Trophoblast cell (in vitro differentiated cells and primary cell): ENCODE measurements around the gene PDCD6IP.
"Not testable (repeated sequence)": the region's sequence is repeated elsewhere in the genome, so short reads cannot be mapped to it uniquely, and the experiment has no call there.

Experiments
- DNase-seq, 2 donors: peaks; one replicate each; pipeline ENCODE4 v3.0.0-alpha.2; 2016
- H2AFZ ChIP-seq: 2 replicates; pipeline ENCODE4 v1.6.1; 2013; ENCODE audit warnings: low read length, moderate library complexity, mild to moderate bottlenecking; ENCODE audit not compliant: insufficient read depth, poor library complexity
- H2AK5ac ChIP-seq: 2 replicates; pipeline ENCODE4 v1.6.1; 2013; ENCODE audit warnings: mild to moderate bottlenecking, low read length
- H2BK120ac ChIP-seq: 2 replicates; pipeline ENCODE4 v1.6.1; 2013; ENCODE audit warnings: low read length, mild to moderate bottlenecking, moderate library complexity; ENCODE audit not compliant: insufficient read depth, poor library complexity
- H2BK12ac ChIP-seq: 2 replicates; pipeline ENCODE4 v1.6.1; 2013; ENCODE audit warnings: mild to moderate bottlenecking, low read length, moderate library complexity
- H2BK5ac ChIP-seq: 2 replicates; pipeline ENCODE4 v1.6.1; 2013; ENCODE audit warnings: low read length, low read depth, moderate library complexity, mild to moderate bottlenecking; ENCODE audit not compliant: poor library complexity
- H3K14ac ChIP-seq: 2 replicates; pipeline ENCODE4 v1.6.1; 2013; ENCODE audit warnings: mild to moderate bottlenecking, low read length
- H3K18ac ChIP-seq: 2 replicates; pipeline ENCODE4 v1.6.1; 2013; ENCODE audit warnings: mild to moderate bottlenecking, low read length
- H3K23ac ChIP-seq: 2 replicates; pipeline ENCODE4 v1.6.1; 2013; ENCODE audit warnings: low read length
- H3K27ac ChIP-seq: 2 replicates; pipeline ENCODE4 v1.5.1; 2013; ENCODE audit warnings: low read depth, mild to moderate bottlenecking, inconsistent platforms, low read length, moderate library complexity
- H3K27me3 ChIP-seq: 2 replicates; pipeline ENCODE4 v1.6.1; 2013; ENCODE audit warnings: inconsistent platforms, mild to moderate bottlenecking, low read length, moderate library complexity; ENCODE audit not compliant: insufficient read depth
- H3K36me3 ChIP-seq, 2 experiments: 1 replicate in 1 of 2; 2 replicates in 1 of 2; pipeline ENCODE4 v1.6.1; 2013; ENCODE audit warnings: low read length in 2 of 2, mild to moderate bottlenecking in 2 of 2, moderate library complexity in 1 of 2; ENCODE audit not compliant: insufficient read depth in 2 of 2, control insufficient read depth in 1 of 2
- H3K4ac ChIP-seq: 2 replicates; pipeline ENCODE4 v1.6.1; 2013; ENCODE audit warnings: low read depth, mild to moderate bottlenecking, low read length, moderate library complexity
- H3K4me1 ChIP-seq, 2 experiments: 1 replicate in 1 of 2; 2 replicates in 1 of 2; pipeline ENCODE4 v1.6.1; 2013; ENCODE audit warnings: low read length in 2 of 2, mild to moderate bottlenecking in 2 of 2, moderate library complexity in 1 of 2; ENCODE audit not compliant: insufficient read depth in 2 of 2, control insufficient read depth in 1 of 2
- H3K4me2 ChIP-seq: 2 replicates; pipeline ENCODE4 v1.6.1; 2013; ENCODE audit warnings: inconsistent platforms, mild to moderate bottlenecking, low read length, moderate library complexity
- H3K4me3 ChIP-seq: 2 replicates; pipeline ENCODE4 v1.5.1; 2013; ENCODE audit warnings: mild to moderate bottlenecking, low read depth, low read length, inconsistent platforms
- H3K79me1 ChIP-seq: one replicate; pipeline ENCODE4 v1.6.1; 2013; ENCODE audit warnings: low read length
- H3K79me2 ChIP-seq: 2 replicates; pipeline ENCODE4 v1.6.1; 2013; ENCODE audit warnings: low read length, mild to moderate bottlenecking; ENCODE audit not compliant: control insufficient read depth, insufficient read depth, poor library complexity
- H3K9ac ChIP-seq: 2 replicates; pipeline ENCODE4 v1.6.1; 2013; ENCODE audit warnings: mild to moderate bottlenecking, low read length
- H3K9me3 ChIP-seq: 2 replicates; pipeline ENCODE4 v1.6.1; 2013; ENCODE audit warnings: low read depth, mild to moderate bottlenecking, control low read depth, inconsistent platforms, low read length; ENCODE audit not compliant: insufficient read depth
- H4K12ac ChIP-seq: 2 replicates; pipeline ENCODE4 v1.6.1; 2013; ENCODE audit warnings: low read depth, mild to moderate bottlenecking, low read length, moderate library complexity
- H4K8ac ChIP-seq: 2 replicates; pipeline ENCODE4 v1.6.1; 2013; ENCODE audit warnings: low read depth, mild to moderate bottlenecking, low read length, moderate library complexity
- H4K91ac ChIP-seq: one replicate; pipeline ENCODE4 v1.6.1; 2013; ENCODE audit warnings: low read depth, mild to moderate bottlenecking, low read length, moderate library complexity
- WGBS: extraction: QIAGEN DNeasy Blood & Tissue Kit; methylation state at CpG from one replicate; pipeline ENCODE4 v1.1.7; 2013; ENCODE audit warnings: missing lambda C conversion rate; ENCODE audit not compliant: insufficient read length, insufficient coverage; ENCODE audit errors: extremely low coverage; 5-methylcytosine and 5-hydroxymethylcytosine counted together

PDCD6IP gene

DNA sequence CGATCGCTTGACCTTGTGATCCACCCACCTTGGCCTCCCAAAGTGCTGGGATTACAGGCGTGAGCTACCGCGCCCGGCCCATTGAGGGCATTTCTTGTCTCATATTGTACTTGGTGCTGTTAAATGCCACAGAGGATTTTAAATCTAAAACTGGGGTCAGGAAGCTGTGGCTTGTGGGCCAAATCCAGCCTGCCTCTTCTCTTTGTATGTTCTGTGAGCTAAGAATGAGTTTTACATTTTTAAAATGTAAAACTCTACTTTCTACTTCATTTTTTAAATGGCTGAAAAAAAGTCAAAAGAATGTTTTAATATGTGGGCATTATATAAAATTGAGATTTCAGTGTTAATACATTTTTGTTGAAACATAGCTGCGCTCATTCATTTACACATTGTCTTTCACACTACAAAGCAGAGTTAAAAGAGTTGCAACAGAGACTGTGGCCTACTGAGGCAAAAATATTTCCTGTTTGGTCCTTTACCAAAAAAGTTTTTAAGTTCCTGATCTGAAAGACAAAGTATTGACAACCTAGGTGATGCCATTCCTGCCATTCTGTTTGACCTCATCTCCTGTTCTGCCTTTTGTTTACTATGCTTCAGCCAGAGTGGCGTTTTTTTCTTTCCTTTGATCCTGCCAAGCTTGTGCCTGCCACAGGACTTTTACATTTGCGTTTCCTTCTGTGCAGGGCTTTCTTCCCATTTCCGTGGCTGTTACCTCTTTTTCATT lies 50.4 kb downstream of the PDCD6IP start:
- Histone ChIP-seq H3K4me3 (no peak overlapping the region), H3K27me3 (no peaks in the 10 kb centered on the region), H2AK5ac (no peak overlapping the region), H3K4me1 (no peaks in the 10 kb centered on the region), H2BK12ac (no peak overlapping the region), H4K91ac (no peak overlapping the region), H3K9ac (no peak overlapping the region), H2AFZ (no peak overlapping the region), H3K79me1 (no peaks in the 10 kb centered on the region), H3K79me2 (no peaks in the 10 kb centered on the region), H3K4ac (no peak overlapping the region), H4K12ac (no peak overlapping the region), H3K36me3 (peaks cover 5% of the 10 kb centered on the region in 2 experiments), H4K8ac (no peak overlapping the region), H3K14ac (no peak overlapping the region), H3K4me2 (no peak overlapping the region), H2BK120ac (no peak overlapping the region), H3K23ac (no peak overlapping the region), H2BK5ac (no peak overlapping the region), H3K9me3 (no peaks in the 10 kb centered on the region), H3K18ac (no peak overlapping the region), H3K27ac (no peak overlapping the region)
- WGBS, result no CpG with 5 or more reads among the region's 10 CpGs
- DNase-seq, result no peak

DNA sequence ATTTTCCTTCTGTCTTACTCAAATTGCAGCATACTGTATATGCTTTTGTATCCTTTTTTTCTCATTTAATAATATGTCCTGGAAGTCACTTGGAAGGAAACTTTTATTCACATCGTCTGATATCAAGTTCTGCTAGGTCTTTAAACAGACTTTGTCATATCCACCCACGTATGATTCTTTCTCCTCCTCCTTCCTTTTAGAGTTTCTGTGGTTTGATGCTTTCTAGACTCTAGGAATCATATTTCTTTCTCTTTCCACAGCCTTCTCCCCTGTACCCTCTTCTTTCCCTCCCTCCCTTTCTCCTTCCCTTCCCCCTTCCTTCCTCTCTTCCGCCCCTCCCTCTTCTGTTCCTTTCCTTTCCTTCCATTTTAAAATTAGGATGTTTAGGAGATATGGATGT lies 52.2 kb downstream of the PDCD6IP start:
- not testable (repeated sequence) for H3K27me3 ChIP-seq, H3K23ac ChIP-seq, H4K12ac ChIP-seq, H3K9me3 ChIP-seq, H3K4ac ChIP-seq, H3K4me3 ChIP-seq, H2AK5ac ChIP-seq, H3K36me3 ChIP-seq, H3K9ac ChIP-seq, H2BK120ac ChIP-seq, H3K79me1 ChIP-seq, H3K4me2 ChIP-seq, H4K91ac ChIP-seq, H2BK5ac ChIP-seq, H3K79me2 ChIP-seq, H3K4me1 ChIP-seq, H4K8ac ChIP-seq, H2BK12ac ChIP-seq, H2AFZ ChIP-seq, H3K27ac ChIP-seq, H3K18ac ChIP-seq, DNase-seq, H3K14ac ChIP-seq
- WGBS, result no CpG with 5 or more reads among the region's 3 CpGs

DNA sequence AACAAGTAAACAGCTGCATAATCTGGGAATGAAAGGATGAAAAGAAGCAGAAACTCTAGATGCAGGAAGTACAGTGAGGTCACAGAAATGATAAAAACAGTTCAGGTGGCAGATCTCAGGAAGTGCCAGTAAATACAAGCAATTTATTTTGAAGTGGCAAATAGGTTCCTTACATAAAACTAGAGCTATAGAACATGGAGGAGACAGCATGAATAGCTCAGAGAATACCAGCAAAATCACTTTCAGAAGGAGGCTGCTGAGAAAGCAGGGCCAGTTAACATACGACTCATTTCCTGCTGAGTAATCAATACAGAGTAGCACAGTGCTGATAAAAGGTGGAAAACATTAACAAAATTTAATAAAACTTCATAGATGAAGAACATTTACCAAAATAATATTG lies 57.0 kb downstream of the PDCD6IP start:
- not testable (repeated sequence) for H3K14ac ChIP-seq, H3K4me1 ChIP-seq, H3K27me3 ChIP-seq, H3K36me3 ChIP-seq, H3K27ac ChIP-seq, H3K4ac ChIP-seq, H2BK5ac ChIP-seq, H4K91ac ChIP-seq, H4K12ac ChIP-seq, H3K9ac ChIP-seq, H3K4me3 ChIP-seq, H2AK5ac ChIP-seq, H3K79me2 ChIP-seq, H3K23ac ChIP-seq, H3K18ac ChIP-seq, H3K4me2 ChIP-seq, H2AFZ ChIP-seq, H4K8ac ChIP-seq, H3K79me1 ChIP-seq, H3K9me3 ChIP-seq, H2BK120ac ChIP-seq, DNase-seq, H2BK12ac ChIP-seq
- no CpG with 5 or more reads among the region's 1 CpG for WGBS

GRCh38 chr3:33855884-33856546 lies 57.6 kb downstream of the PDCD6IP start:
- Histone ChIP-seq H3K4ac (no peak overlapping the region), H3K18ac (no peak overlapping the region)

More at GRCh38 chr3:33855884-33856546, 57.6 kb downstream of the PDCD6IP start:
- H4K8ac ChIP-seq, result no peak overlapping the region
- no peaks in the 10 kb centered on the region for H3K79me2 ChIP-seq
- no peaks in the 10 kb centered on the region for H3K79me1 ChIP-seq
- H2BK120ac ChIP-seq, result no peak overlapping the region
- H3K4me3 ChIP-seq, result no peak overlapping the region
- H3K27ac ChIP-seq, result no peak overlapping the region
- no peak overlapping the region for H4K91ac ChIP-seq
- DNase-seq, result no peak
- no peak overlapping the region for H3K9ac ChIP-seq
- no peak overlapping the region for H2BK5ac ChIP-seq
- H2AK5ac ChIP-seq, result no peak overlapping the region
- H3K9me3 ChIP-seq, result no peaks in the 10 kb centered on the region
- H4K12ac ChIP-seq, result no peak overlapping the region
- no peak overlapping the region for H2BK12ac ChIP-seq
- H3K4me2 ChIP-seq, result no peak overlapping the region
- no CpG with 5 or more reads among the region's 10 CpGs for WGBS
- no peaks in the 10 kb centered on the region for H3K4me1 ChIP-seq
- H3K14ac ChIP-seq, result no peak overlapping the region
- H3K27me3 ChIP-seq, result no peaks in the 10 kb centered on the region
- H3K23ac ChIP-seq, result no peak overlapping the region
- no peak overlapping the region for H2AFZ ChIP-seq
- peaks cover 3 to 7% of the 10 kb centered on the region in 2 experiments for H3K36me3 ChIP-seq
